GM19438 (cell line): ENCODE results near the gene CHIT1.
"Not testable (repeated sequence)": the region's sequence is repeated elsewhere in the genome, so short reads cannot be mapped to it uniquely, and the experiment has no call there.

Source experiments
- ATAC-seq: cut with Tn5 transposase; IDR thresholded peaks from one replicate; pipeline ENCODE4 v1.9.1; 2021; ENCODE audit warnings: low read depth; ENCODE audit not compliant: unreplicated experiment

CHIT1 gene

DNA sequence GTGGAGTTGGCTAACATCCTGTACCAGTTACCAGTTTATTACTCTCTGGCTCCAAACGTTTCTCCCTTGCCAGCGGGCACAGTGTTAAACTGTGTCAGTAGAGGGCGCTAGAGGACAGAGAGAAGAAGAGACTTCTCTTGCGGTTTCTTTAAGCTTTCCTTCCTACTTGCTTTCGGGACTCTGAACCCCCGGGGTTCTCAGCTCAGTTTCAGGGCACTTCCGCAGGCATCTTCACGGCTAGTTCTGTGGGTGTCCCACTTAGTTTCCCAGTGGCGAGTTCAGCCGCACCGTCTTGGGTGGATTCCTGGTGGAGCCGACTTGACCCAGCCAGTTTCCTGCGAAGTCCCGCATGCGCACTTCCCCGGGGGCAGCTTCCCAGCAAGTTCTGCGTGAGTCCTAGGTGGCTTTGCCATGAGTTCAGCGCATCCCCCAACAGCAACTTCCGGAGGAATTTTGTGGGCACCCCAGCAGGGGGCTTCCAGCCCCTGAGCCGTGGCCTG lies 37.9 kb upstream of the CHIT1 start:
- no peak for ATAC-seq

DNA sequence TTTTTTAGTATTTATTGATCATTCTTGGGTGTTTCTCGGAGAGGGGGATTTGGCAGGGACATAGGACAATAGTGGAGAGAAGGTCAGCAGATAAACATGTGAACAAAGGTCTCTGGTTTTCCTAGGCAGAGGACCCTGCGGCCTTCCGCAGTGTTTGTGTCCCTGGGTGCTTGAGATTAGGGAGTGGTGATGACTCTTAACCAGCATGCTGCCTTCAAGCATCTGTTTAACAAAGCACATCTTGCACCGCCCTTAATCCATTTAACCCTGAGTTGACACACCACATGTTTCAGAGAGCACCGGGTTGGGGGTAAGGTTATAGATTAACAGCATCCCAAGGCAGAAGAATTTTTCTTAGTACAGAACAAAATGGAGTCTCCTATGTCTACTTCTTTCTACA lies 36.7 kb upstream of the CHIT1 start:
- ATAC-seq = not testable (repeated sequence)

DNA sequence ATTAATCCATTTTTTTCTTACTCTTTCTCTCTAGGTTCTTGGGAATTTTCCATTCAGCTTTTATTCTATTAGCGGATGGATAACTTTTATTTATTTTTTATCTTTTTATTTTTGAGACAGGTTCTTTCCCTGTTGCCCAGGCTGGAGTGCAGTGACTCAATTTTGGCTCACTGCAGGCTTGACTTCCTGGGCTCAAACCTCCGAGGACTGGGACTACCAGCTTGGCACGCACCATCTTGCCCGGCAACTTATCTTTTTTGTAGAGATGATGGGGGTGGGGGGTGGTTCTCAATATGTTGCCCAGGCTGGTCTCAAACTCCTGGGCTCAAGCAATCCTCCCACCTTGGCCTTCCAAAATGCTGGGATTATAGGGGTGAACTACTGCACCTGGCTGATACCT lies 36.1 kb upstream of the CHIT1 start:
- no peak for ATAC-seq

DNA sequence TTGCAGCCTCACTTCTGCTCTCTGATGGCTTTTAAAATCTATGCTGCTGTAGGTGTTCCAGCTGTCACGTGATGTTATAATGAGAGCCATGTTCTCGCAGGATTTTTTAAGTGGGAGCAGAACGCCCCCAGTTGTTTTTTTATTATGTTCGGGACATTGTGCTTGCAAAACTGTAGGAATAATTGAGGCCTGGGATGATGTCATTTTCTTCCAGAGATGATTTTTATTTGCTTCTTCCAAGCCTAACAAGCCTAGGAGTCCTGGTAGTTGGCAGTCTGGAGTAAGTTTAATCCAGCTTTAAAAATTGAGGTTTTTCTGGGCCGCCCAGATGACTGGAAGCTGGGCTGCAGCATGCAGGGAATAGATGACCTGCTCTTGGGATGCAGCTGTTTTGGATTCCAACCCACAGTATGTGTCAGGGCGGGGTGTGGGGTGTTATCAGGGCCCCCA lies 34.6 kb upstream of the CHIT1 start:
- ATAC-seq = no peak

DNA sequence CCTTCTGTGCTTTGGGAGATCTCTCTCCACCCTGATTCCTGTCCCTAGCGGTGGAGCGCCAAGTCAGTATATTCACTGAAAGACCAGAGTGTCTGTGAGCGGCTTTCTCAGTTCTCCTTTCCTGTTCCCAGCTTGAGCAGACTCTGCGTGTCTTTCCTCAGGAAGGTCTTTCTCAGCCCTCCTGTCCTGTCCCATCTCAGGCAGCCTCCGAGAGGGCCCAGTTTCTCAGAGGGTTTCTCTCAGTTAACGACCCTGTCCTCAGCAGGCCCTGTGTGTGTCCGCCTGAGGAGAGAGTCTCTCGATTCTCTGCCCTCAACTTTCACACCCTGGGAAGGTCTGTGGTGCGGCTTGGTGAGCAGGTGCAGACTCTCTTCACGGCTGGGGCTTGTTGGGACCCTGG lies 34.0 kb upstream of the CHIT1 start:
- ATAC-seq = no peak

DNA sequence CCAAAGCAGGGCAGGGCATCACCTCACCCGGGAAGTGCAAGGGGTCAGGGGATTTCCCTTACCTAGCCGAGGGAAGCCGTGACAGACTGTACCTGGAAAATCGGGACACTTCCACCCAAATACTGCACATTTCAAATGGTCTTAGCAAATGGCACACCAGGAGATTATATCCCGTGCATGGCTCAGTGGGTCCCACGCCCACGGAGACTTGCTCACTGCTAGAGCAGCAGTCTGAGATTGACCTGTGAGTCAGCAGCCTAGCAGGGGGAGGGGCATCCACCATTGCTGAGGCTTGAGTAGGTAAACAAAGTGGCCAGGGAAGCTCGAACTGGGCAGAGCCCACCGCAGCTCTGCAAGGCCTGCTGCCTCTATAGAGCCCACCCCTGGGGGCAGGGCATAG lies 27.2 kb upstream of the CHIT1 start:
- not testable (repeated sequence) for ATAC-seq

DNA sequence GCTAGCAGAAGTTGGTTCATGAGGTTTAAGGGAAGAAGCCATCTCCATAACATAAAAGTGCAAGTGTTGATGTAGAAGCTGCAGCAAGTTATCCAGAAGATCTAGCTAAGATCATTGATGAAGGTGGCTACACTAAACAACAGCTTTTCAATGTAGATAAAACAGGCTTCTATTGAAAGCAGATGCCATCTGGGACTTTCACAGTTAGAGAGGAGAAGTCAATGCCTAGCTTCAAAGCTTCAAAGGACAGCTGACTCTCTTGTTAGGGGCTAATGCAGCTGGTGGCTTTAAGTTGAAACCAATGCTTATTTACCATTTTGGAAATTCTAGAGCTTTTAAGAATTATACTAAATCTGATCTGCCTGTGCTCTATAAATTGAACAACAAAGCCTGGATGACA lies 25.3 kb upstream of the CHIT1 start:
- ATAC-seq = not testable (repeated sequence)

DNA sequence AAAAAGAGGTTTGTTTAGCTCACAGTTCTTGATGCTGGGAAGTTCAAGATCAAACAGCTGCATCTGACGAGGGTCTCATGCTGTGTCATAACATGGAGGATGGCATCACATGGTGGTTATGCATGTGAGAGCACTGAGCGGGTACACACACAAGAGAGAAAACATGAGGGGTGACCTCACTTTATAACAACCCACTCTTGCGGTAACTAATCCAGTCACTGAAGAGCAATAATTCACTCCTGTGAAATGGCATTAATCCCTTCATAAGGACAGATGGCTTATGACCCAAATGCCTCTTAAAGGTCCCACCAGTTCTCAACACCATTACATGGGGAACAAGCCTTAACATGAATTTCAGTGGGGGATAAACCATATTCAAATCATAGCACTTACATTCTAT lies 23.2 kb upstream of the CHIT1 start:
- no peak for ATAC-seq

DNA sequence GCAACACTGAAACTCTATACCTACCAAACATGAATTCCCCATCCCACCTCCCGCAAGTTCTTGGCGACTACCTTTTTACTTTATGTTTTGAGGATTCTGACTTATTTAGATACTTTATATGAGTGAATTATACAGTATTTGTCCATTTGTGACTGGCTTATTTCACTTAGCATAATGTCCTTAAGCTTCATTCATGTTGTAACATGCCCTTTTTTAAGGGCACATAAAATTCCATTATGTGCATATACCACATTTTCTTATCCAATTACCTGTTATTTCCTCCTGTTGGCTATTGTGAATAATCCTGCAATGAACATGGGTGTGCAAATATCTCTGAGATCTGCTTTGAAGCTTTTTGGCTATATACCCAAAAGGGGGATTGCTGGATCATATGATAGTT lies 22.0 kb upstream of the CHIT1 start:
- ATAC-seq = no peak

DNA sequence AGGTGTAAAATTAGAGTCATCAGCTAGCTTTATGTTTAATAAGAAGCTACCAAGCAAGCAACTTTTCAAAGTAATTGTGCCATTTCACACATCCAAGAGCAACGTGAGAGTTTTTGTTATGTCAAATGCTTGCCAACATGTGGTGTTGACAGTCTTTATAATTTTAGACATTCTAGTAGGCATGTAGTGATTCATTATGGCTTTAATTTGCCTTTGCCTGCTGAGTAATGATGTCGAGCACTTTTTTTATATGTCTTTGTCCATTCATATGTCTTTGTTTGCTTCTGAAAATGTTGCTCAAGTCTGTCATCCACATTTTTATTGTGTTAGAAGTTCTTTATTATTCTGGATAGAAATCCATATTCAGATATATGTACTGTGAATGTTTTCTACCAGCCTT lies 21.4 kb upstream of the CHIT1 start:
- ATAC-seq = no peak

DNA sequence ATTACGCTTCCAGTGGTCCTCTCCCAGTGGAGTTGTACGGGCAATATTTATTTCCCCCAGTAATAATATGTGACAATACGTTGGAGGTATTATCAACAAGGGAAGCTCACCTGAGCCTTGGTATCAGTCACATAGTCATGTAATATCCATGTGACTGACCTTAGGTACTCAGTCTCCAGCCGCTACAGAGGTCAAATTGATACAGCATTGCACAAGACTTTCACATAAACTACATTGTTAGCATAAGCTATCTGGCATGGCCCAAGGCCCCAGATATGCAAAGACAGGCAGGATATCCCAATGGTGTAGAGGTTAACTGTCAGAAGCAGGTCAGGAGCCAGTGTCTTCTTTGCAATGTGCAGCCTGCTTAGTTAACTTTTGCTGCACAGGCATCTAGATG lies 15.3 kb upstream of the CHIT1 start:
- ATAC-seq = no peak

DNA sequence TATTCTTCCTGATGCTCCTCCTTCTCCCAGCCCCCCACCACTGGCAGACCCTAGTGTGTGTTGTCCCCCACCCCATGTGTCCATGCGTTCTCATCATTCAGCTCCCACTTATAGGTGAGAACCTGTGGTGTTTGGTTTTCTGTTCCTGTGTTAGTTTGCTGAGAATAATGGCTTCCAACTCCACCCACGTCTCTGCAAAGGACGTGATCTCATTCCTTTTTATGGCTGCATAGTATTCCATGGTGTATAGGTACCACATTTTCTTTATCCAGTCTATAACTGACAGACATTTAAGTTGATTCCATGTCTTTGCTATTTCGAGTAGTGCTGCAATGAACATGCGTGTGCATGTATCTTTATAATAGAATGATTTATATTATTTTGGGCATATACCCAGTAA lies 12.2 kb upstream of the CHIT1 start:
- ATAC-seq = not testable (repeated sequence)

DNA sequence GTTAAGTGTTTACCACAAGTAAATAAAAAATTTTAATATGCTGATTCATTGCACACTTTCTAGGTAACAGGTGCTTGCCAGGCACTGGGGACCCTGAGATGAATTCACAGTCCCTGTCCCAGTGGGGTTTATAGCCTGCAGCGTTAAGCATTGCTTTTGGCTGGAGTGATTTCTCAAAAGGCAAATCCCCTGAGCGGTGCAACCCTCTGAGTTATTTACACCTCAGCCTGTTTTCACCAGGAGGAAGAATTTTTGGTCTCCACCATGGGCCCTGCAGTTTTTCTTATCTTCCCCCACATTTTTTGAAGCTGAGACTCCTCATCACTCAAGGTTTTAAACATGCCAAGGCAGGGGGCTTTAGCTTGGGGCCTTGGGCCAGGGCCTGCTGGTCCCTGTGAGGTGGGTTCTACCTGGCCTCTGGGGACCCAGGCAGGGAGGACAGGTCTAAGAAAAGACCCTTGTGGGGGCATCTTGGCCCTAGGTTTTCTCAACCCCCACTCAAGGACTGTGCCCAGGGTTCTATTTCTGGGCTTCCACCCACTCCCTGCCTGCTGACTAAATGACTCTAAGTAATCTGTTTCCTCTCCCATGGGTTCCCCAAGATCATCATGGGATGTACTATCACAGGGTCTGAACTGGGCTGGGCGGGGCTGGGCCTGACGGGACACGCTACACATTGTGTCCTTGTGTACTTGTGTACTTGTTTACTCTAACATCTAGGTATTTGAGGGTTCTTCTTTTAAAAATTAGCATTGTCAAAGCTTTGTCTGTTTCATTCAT lies 10.2 kb upstream of the CHIT1 start:
- ATAC-seq = no peak

DNA sequence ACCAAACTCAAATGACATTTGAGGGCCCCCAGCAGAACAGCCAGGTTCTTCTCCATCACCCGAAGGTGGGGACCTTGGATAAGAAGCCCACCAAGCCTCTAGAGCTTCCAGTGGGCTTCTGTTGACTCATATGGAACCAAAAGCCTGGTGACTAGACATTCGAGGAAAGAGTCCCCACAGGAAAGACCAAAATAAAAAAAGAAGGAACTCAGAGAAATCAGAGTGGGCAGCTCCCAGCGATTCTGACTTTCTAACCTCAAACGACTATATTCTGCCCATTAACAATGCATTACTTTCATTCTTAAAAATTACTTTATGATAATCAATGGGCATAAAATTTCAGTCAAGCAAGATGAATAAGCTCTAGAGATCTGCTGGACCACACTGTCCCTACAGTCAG lies 9.6 kb upstream of the CHIT1 start:
- no peak for ATAC-seq

DNA sequence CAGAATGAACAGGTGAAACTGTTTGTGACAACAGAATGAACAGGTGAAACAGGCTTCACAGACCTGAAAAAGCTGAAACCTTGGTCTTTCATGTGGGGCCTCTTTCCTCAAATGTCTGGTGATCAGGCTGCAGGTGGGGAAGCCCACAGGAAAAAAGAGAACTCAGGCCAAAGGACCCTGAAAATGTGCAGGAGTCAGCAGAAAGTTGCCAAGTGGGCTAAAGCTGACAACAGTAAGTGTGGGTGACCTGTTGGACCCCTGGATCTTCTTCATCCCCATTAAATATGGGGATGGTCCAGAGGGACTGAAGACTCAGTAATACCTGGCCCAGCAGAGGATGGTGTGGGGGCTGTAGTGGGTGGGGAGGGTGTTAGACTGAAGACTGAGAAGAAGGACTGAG lies 9.1 kb upstream of the CHIT1 start:
- no peak for ATAC-seq

DNA sequence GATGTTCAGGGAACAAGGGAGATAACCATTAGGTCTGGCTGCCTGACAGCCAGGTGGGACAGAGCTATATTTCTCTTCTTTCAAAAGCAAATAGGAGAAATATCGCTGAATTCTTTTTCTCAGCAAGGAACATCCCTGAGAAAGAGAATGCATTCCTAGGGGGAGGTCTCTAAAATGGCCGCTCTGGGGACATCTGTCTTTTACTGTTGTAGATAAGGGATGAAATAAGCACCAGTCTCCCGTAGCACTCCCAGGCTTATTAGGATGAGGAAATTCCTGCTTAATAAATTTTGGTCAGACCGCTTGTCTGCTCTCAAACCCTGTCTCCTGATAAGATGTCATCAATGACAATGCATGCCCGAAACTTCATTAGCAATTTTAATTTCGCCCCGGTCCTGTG lies 5.4 kb upstream of the CHIT1 start:
- ATAC-seq = not testable (repeated sequence)

DNA sequence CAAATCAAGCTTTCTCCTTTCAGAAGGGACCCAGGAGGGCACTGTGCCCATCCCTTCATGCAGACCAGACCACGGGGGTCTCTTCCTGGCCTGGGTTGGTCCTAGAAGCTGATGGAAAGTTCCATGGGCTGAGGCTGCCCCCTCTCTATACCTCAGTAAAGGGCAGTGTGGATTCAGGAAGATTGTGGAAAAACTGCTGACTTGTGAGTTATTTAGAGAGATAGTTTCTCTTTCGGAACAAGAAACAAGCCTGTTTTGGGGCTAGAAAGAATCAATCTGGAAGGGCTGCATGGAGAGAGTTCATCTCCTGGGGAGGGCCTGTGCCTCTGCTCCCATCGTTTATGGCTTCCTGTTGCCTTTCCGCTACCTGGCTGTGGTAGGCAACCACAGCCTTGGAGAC lies 803 bp downstream of the CHIT1 start:
- no peak for ATAC-seq

DNA sequence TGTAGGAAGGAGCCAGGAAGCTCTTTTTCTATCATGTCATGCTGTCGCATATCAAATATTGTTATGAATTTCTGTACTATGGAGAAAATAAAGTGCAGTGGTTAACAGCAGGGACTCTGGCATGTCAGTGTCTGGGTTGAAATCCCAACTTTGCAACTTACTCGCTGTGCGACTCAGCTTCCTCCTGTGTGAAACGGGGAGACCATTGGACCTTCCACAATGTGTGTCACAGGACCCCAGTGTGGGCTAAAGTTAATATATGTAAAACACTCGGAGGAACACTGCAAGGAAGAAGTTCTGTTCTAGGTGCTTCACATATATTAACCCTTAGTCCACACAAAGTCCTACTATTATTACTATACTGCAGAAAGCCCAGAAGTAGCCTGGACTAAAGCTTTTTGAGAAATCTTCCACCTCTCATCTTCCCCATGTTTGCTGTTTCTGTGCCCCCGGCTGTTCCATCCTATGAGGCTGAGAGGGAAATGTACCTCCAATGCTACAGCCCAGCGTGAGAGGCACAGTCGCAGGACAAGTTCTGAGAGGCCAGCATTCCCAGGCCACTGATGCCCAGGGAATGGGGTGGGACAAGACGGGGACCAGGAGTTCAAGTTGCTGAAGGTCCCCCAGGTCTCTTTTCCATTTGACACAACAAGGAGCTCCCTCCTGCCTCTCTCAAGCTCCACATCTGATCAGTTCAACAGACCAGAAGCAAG lies 1.9 kb downstream of the CHIT1 start:
- no peak for ATAC-seq

DNA sequence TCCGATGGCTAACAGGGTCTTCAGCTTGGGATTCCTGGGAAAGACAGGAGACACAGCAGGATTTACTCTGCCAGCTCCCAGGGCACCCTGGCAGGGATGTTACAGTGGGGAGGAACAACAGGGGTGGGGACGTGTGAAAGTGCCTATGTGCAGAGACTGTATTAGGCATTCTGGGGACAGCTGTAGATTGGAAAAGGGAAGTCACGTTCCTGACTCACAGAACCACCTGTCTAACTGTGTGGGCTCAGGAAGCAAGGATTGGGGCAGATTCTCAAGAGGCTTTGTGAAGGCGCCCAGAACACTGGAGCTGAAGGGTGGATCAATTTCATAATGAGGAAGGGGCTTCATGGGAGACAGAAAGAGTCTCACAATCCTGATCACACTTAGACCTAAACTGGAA lies 4.4 kb downstream of the CHIT1 start:
- no peak for ATAC-seq

DNA sequence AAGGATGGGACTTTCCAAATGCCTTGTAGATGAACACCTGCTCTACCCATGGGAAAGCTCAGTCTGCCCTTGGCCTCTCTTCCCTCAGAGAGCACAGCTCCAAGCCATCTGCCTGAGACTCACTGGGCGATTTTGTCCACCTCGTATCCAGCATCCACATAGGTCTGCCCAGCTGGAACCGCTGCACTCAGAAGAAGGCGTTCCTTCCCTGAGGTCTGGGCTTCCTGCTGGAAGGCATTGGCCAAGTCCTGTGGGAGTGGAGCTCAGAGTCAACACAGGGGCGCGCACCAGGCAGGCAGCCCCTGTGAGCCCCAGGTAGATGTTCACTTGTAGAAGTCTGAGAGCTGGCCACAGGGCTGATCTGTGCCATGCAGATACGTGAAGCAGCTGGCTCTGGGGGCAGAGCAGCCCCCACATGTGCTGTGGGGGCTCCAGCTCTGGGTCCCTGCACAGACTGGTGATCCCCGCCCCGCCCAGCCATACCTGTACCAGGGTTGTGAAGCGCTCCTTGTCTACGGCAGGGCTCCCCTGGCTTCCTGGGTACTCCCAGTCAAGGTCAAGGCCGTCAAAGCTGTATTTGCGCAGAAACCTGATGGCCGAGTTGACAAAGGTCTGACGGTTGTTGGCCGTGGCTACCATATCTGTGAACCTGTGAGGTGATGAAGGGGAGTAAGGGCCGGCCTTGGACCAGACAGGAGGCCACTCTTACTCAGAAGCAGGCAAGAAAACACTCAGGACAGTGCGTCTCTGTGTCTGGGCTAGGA lies 6.3 kb downstream of the CHIT1 start:
- ATAC-seq = no peak

DNA sequence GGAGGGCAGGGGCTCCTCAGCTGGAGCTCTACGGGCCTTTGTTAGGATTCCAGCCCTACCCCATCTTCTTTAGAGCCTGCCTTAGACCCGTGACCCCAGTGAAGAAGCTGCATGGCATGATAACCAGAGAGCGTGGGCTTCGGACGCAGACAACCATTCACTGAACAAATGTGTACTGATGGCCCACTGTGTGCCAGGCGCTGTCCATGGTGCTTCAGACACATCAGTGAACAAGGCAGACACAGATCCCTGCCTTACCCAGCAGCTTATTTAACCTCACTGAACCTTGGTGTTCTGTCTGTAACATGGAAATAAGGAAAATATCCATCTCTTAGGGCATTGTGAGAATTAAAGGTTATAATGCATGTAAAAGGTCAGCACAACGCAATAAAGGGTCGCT lies 9.5 kb downstream of the CHIT1 start:
- no peak for ATAC-seq
